Erythroblast (primary cell): ENCODE data around the gene ATF6.

Source experiments
- GATA1 ChIP-seq: IDR thresholded peaks from 2 replicates; pipeline ENCODE4 v1.6.1; 2011; ENCODE audit warnings: low read depth, mild to moderate bottlenecking, control low read depth, low read length, moderate library complexity
- POLR2A ChIP-seq: IDR thresholded peaks from 2 replicates; pipeline ENCODE4 v1.6.1; 2011; ENCODE audit warnings: mild to moderate bottlenecking, low read length

- no peak for TF ChIP-seq POLR2A
- no peak for TF ChIP-seq GATA1
These were observed 113.1 kb downstream of the ATF6 start for GRCh38 chr1:161879261-161879660.
